ENCODE data around the gene TCTA. TPM values are rescaled to one million over a fixed set of nuclear protein-coding genes. Genes with fewer than 3 reads are reported as not detected.

Gene TCTA
- total RNA-seq, 1 experiment from 2014 or later, result 17.2 TPM

DNA sequence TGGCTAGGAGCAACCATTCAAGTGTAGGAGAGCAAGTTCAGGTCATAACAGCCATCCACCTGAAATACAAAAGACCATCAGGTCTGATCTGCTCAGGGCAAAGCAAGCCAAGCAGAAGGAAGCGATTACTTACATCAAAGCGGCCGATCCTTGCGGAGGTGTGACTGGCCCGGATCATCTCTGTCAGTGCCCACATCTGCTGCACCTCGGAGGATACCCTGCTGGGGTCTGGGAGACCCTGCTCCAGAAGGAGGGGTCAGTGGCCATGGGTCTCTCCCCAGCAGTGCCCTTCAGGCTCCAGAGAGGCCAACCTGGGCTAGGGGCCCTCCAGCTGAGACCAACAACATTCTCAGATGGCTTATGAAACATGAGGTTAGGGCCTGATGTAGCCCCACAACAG lies 12.6 kb downstream of the TCTA start:
- Mint-ChIP-seq H3K4me1 (ENCODE audit: insufficient read depth, unreplicated experiment) (peaks cover 17% of the 10 kb centered on the region), H3K4me3 (ENCODE audit: unreplicated experiment) (no peak overlapping the region)

DNA sequence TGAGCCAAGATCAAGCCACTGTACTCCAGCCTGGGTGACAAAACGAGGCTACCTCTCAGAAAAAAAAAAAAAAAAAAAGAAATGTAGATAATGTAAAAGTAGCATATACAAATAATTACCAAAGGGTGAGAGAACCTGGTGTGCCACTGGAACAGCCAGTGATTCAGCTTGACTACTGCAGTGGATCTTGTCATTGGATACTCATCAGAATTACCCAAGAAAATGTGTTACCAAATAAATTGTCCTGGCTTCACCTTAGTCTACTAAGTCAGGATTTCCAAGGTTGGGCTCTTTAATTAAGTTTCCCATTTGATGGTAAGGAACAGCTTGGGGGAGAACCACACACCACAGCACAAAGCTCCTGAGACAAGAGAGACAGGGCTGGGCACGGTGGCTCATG lies 15.4 kb downstream of the TCTA start:
- H3K4me3 Mint-ChIP-seq (ENCODE audit: unreplicated experiment), result peak overlapping the region; percentile 89

More for the DNA sequence above, 12.6 kb downstream of the TCTA start:
- DNase-seq (ENCODE audit: unreplicated experiment), result no peak
- no peaks in the 10 kb centered on the region for H3K27me3 Mint-ChIP-seq (ENCODE audit: insufficient read depth, unreplicated experiment)
- no TSS peak for BruUV-seq (replicated peaks)
- TF ChIP-seq, protein P1, sequence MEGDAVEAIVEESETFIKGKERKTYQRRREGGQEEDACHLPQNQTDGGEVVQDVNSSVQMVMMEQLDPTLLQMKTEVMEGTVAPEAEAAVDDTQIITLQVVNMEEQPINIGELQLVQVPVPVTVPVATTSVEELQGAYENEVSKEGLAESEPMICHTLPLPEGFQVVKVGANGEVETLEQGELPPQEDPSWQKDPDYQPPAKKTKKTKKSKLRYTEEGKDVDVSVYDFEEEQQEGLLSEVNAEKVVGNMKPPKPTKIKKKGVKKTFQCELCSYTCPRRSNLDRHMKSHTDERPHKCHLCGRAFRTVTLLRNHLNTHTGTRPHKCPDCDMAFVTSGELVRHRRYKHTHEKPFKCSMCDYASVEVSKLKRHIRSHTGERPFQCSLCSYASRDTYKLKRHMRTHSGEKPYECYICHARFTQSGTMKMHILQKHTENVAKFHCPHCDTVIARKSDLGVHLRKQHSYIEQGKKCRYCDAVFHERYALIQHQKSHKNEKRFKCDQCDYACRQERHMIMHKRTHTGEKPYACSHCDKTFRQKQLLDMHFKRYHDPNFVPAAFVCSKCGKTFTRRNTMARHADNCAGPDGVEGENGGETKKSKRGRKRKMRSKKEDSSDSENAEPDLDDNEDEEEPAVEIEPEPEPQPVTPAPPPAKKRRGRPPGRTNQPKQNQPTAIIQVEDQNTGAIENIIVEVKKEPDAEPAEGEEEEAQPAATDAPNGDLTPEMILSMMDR (IDR thresholded peaks at IDR 0.05; ENCODE audit: unreplicated experiment), result no peak
- H3K9me3 Mint-ChIP-seq (ENCODE audit: unreplicated experiment), result no peaks in the 10 kb centered on the region
- no peak overlapping the region for H3K27ac Mint-ChIP-seq (ENCODE audit: low read depth, unreplicated experiment)
- ChIA-PET CTCF (interaction anchor here (1.5 kb wide), 1 partner anchor 24 kb away, joined by 6 read pairs; no protein-coding TSS in a partner anchor), POLR2A (no interaction called here)
- H3K36me3 Mint-ChIP-seq (ENCODE audit: insufficient read depth, unreplicated experiment), result peaks cover 41% of the 10 kb centered on the region
- intact Hi-C loops (cut with micrococcal nuclease), result no loop called here

DNA sequence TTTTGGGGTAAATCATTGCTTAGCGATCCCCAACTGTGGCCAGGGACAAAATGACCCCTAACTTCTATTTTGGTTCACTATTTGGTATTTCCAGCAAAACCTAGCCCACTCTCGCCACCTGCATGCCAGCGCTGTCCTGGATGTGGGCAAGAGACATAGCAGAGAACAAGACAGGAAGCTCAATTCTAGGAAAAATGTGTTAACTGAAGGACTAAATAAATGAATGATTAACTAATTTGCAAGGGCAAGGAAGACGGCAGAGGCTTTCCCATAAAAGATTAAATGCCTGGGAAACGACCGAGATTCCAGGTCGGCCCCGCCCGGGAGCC lies 16.5 kb downstream of the TCTA start:
- peak overlapping the region; percentile 99 for H3K27ac Mint-ChIP-seq (ENCODE audit: low read depth, unreplicated experiment)
- DNase-seq (ENCODE audit: unreplicated experiment), result no peak
- TF ChIP-seq, protein P1 (IDR thresholded peaks at IDR 0.05; ENCODE audit: unreplicated experiment), result no peak
- peaks cover 36% of the 10 kb centered on the region for H3K36me3 Mint-ChIP-seq (ENCODE audit: insufficient read depth, unreplicated experiment)
- ChIA-PET POLR2A (interaction anchor here (0.5 to 2.6 kb wide), 26 partner anchors 9 to 1009 kb away, joined by 3 to 34 read pairs (median 4); partner anchors contain the start of genes DAG1, GPX1, RHOA and TCTA), CTCF (interaction anchor here (0.5 to 2.2 kb wide), 4 partner anchors 8 to 47 kb away, joined by 3 to 6 read pairs (median 5); partner anchors contain the start of gene TCTA)
- H3K4me1 Mint-ChIP-seq (ENCODE audit: insufficient read depth, unreplicated experiment), result peaks cover 5% of the 10 kb centered on the region
- no peaks in the 10 kb centered on the region for H3K27me3 Mint-ChIP-seq (ENCODE audit: insufficient read depth, unreplicated experiment)
- BruUV-seq (replicated peaks), result TSS peak; percentile 62
- H3K4me3 Mint-ChIP-seq (ENCODE audit: unreplicated experiment), result peak overlapping the region; percentile 89
- H3K9me3 Mint-ChIP-seq (ENCODE audit: unreplicated experiment), result no peaks in the 10 kb centered on the region
- intact Hi-C loops (cut with micrococcal nuclease), result loop anchor here (1.0 kb wide), 1 partner anchor 16 kb away; the partner anchor contains the start of gene TCTA

More for the DNA sequence above, 15.4 kb downstream of the TCTA start:
- intact Hi-C loops (cut with micrococcal nuclease), result no loop called here
- DNase-seq (ENCODE audit: unreplicated experiment), result no peak
- ChIA-PET POLR2A (interaction anchor here (0.6 to 2.6 kb wide), 4 partner anchors 11 to 1340 kb away, joined by 3 to 34 read pairs (median 6); partner anchors contain the start of genes RHOA and TCTA), CTCF (interaction anchor here (0.6 to 2.2 kb wide), 4 partner anchors 11 to 240 kb away, joined by 3 to 6 read pairs (median 4); partner anchors contain the start of gene TCTA)
- Mint-ChIP-seq H3K9me3 (ENCODE audit: unreplicated experiment) (no peaks in the 10 kb centered on the region), H3K27me3 (ENCODE audit: insufficient read depth, unreplicated experiment) (no peaks in the 10 kb centered on the region), H3K36me3 (ENCODE audit: insufficient read depth, unreplicated experiment) (peaks cover 41% of the 10 kb centered on the region), H3K27ac (ENCODE audit: low read depth, unreplicated experiment) (no peak overlapping the region), H3K4me1 (ENCODE audit: insufficient read depth, unreplicated experiment) (peaks cover 5% of the 10 kb centered on the region)
- TF ChIP-seq, protein P1 (IDR thresholded peaks at IDR 0.05; ENCODE audit: unreplicated experiment), result no peak
- no TSS peak for BruUV-seq (replicated peaks)

DNA sequence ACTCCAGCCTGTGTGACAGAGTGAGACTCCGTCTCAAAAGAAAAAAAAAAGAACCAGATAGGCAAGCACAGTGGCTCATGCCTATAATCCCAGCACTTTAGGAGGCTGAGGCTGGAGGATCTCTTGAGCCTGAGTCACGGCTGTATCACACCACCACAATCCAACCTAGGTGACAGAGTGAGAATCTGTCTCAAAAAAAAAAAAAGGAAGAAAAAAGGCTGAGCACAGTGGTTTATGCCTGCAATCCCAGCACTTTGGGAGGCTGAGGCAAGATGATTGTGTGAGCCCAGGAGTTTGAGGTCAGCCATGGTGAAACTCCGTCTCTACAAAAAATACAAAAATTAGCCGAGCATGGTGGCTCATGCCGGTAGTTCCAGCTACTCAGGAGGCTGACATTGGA lies 22.5 kb downstream of the TCTA start:
- DNase-seq (ENCODE audit: unreplicated experiment), result no peak
- ChIA-PET CTCF (no interaction called here), POLR2A (no interaction called here)
- no peak overlapping the region for H3K4me3 Mint-ChIP-seq (ENCODE audit: unreplicated experiment)
- intact Hi-C loops (cut with micrococcal nuclease), result no loop called here
- no peaks in the 10 kb centered on the region for H3K27me3 Mint-ChIP-seq (ENCODE audit: insufficient read depth, unreplicated experiment)
- H3K4me1 Mint-ChIP-seq (ENCODE audit: insufficient read depth, unreplicated experiment), result no peaks in the 10 kb centered on the region
- H3K36me3 Mint-ChIP-seq (ENCODE audit: insufficient read depth, unreplicated experiment), result no peaks in the 10 kb centered on the region
- no peaks in the 10 kb centered on the region for H3K9me3 Mint-ChIP-seq (ENCODE audit: unreplicated experiment)
- no TSS peak for BruUV-seq (replicated peaks)
- H3K27ac Mint-ChIP-seq (ENCODE audit: low read depth, unreplicated experiment), result no peak overlapping the region
- TF ChIP-seq, protein P1 (IDR thresholded peaks at IDR 0.05; ENCODE audit: unreplicated experiment), result no peak
